Kidney epithelial cell (primary cell): Measurements from ENCODE around the gene UNC80. TPM values are rescaled to one million over a fixed set of nuclear protein-coding genes. Genes with fewer than 3 reads are reported as not detected.

Source experiments
- DNase-seq: peaks from one replicate; pipeline ENCODE4 v3.0.0-alpha.2; 2010; ENCODE audit warnings: low read depth
- H3K27me3 ChIP-seq: 2 replicates; pipeline ENCODE4 v1.6.0; 2011; ENCODE audit warnings: low read length; ENCODE audit not compliant: control insufficient read depth, insufficient read depth
- H3K36me3 ChIP-seq: 2 replicates; pipeline ENCODE4 v1.5.1; 2011; ENCODE audit warnings: low read length; ENCODE audit not compliant: control insufficient read depth, insufficient read depth
- H3K4me3 ChIP-seq: 2 replicates; pipeline ENCODE4 v1.5.1; 2011; ENCODE audit warnings: low read depth, mild to moderate bottlenecking, control low read depth, low read length
- CTCF ChIP-seq: IDR thresholded peaks from 2 replicates; pipeline ENCODE4 v1.5.1; 2011; ENCODE audit warnings: mild to moderate bottlenecking, moderate library complexity, low read length, control low read depth, inconsistent platforms; ENCODE audit not compliant: insufficient read depth, poor library complexity, severe bottlenecking
- total RNA-seq: library from RNA; depleted of rRNA; stranded (reverse); fragments of >200 nt; gene quantifications from 2 replicates; pipeline ENCODE4 v1.2.3, GENCODE V29; 2015

UNC80 gene
- total RNA-seq, 1 donor from 2014 or later: not detected

DNA sequence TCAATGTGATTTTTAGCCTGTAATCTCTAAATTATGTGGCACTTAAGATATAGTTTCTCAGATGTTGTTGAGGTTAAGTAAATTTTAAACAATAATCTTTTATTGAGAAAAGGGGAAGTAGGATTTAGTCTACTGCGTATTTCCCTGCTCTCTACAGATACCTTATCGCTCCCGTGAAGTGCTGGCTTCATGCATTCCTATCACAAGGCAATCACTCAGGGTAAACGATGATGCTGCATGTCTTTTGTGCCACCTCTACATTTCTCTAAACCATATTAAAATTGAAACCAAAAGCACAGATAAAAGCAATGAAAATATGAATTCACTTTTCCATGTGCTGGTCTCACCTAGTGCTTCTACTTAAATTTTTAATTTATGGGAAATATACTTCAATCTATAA is 216.4 kb downstream of the UNC80 start:
- no peak overlapping the region for H3K4me3 ChIP-seq
- DNase-seq: no peak
- H3K36me3 ChIP-seq: no peaks in the 10 kb centered on the region
- H3K27me3 ChIP-seq: no peaks in the 10 kb centered on the region
- TF ChIP-seq CTCF: no peak

DNA sequence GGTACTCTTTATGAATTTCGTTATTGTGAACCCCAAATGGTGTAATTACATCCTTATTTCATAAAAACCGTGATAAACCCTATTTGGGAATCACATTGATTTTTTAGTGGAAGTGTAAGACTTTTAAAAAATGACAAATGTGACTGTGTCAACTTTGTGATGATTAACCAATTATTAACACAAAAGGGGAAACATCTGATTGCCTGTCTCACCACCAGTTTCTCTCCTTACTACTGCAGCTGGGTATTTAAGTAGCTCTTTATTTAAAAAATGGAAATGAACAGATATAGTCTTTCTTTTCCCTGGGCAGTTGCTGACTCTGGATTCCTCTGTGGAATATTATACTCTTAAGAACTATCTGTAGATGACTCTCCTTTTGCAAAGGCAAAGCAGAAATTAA is 219.2 kb downstream of the UNC80 start:
- Histone ChIP-seq H3K27me3 (no peaks in the 10 kb centered on the region), H3K4me3 (no peak overlapping the region), H3K36me3 (no peaks in the 10 kb centered on the region)
- no peak for DNase-seq
- TF ChIP-seq CTCF: no peak

DNA sequence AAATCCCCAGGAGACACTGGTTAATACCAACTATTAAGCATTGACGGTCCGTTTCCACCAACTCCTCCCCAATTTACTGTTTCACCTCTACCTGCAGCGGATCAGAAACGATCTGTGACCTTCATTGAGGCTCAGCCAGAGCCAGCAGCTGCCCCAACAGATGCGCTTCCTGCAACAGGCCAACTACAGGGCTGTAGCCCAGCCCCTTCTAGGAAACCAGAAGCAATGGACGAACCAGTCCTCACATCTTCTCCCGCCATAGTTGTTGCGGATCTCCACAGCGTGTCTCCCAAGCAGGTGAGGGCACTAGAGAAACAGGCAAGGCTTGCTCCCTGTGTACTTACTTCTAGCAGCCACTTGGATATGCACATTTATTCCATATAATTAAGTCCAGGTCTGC is 222.3 kb downstream of the UNC80 start:
- Histone ChIP-seq H3K27me3 (no peaks in the 10 kb centered on the region), H3K36me3 (no peaks in the 10 kb centered on the region), H3K4me3 (no peak overlapping the region)
- TF ChIP-seq CTCF: no peak
- no peak for DNase-seq

- no peak overlapping the region for H3K4me3 ChIP-seq
- no peak for DNase-seq
- H3K36me3 ChIP-seq: no peaks in the 10 kb centered on the region
- no peak for TF ChIP-seq CTCF
- H3K27me3 ChIP-seq: no peaks in the 10 kb centered on the region
Measured at GRCh38 chr2:209998596-209998995, 227.0 kb downstream of the UNC80 start.

DNA sequence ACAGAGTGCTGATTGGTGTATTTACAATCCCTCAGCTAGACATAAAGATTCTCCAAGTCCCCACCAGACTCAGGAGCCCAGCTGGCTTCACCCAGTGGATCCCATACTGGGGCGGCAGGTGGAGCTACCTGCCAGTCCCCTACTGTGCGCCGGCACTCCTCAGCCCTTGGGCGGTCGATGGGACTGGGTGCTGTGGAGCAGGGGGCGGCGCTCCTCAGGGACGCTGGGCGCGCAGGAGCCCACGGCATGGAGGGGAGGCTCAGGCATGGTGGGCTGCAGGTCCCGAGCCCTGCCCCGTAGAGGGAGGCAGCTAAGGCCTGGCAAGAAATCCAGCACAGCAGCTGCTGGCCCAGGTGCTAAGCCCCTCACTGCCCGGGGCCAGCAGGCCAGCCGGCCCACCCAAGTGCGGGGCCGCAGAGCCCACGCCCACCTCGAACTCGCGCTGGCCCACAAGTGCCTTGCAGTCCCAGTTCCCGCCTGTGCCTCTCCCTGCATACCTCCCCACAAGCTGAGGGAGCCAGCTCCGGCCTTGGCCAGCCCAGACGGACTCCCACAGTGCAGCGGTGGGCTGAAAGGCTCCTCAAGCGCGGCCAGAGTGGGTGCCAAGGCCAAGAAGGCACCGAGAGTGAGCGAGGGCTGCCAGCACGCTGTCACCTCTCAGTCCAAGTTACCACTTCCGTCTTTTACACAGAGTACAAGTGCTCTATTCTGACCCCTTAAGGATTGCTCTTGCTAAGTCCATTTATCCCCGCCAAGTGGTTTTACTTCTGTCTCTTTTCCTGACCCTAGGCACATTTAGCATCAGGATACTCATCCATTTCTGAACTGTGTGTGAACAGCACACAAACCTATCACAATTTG is 229.1 kb downstream of the UNC80 start:
- no peak for DNase-seq
- TF ChIP-seq CTCF: no peak
- no peak overlapping the region for H3K4me3 ChIP-seq

More for the DNA sequence above, 229.1 kb downstream of the UNC80 start:
- Histone ChIP-seq H3K27me3 (no peaks in the 10 kb centered on the region), H3K36me3 (no peaks in the 10 kb centered on the region)
